ENCODE data around the gene TLCD3B. TPM values are rescaled to one million over a fixed set of nuclear protein-coding genes. Genes with fewer than 3 reads are reported as not detected.
A peak's percentile ranks its signal among the peaks of the same experiment; 100 is the strongest.

Gene TLCD3B
- total RNA-seq, 1 experiment from 2014 or later, result 20.9 TPM

GRCh38 chr16:29989111-29989858 is 41.8 kb downstream of the TLCD3B start:
- no peak overlapping the region for H3K4me2 ChIP-seq (ENCODE audit: insufficient read depth, insufficient read length, low read length)
- H2BK20ac ChIP-seq (ENCODE audit: low read depth, low read length, poor library complexity, severe bottlenecking), result no peak overlapping the region
- Mint-ChIP-seq H3K9me3 (no peaks in the 10 kb centered on the region), H3K27me3 (ENCODE audit: low read depth) (no peaks in the 10 kb centered on the region; the same call in 1 of the 2 replicates), H3K27ac (peak overlapping the region; percentile 43 to 76 (median 74); a peak in 4 of 7 replicates), H3K4me1 (peaks cover 2% of the 10 kb centered on the region in 2 experiments), H3K4me3 (no peak overlapping the region), H3K36me3 (ENCODE audit: insufficient read depth in 1 of 3, low read depth in 3 of 3) (peaks cover 26 to 73% (median 65%) of the 10 kb centered on the region in 3 experiments)
- no peaks in the 10 kb centered on the region for H4K20me1 ChIP-seq (ENCODE audit: control insufficient read depth, insufficient read depth, insufficient read length)
- no peak overlapping the region for H4K91ac ChIP-seq (ENCODE audit: insufficient read length, low read depth, low read length)
- no peak overlapping the region for H3K56ac ChIP-seq (ENCODE audit: insufficient read length, low read depth, low read length)
- H3K4me1 ChIP-seq (ENCODE audit: insufficient read depth, low read length), result no peaks in the 10 kb centered on the region
- H2AFZ ChIP-seq (ENCODE audit: low read length), result no peak overlapping the region
- H2AK5ac ChIP-seq (ENCODE audit: insufficient read length, low read length), result no peak overlapping the region
- no peak overlapping the region for H4K8ac ChIP-seq (replicated peaks; ENCODE audit: insufficient read length, low read depth, low read length)
- no CpG with 5 or more reads among the region's 23 CpGs for WGBS (ENCODE audit: extremely low coverage, insufficient read length, low lambda C conversion rate)
- no peak overlapping the region for H2BK12ac ChIP-seq (ENCODE audit: insufficient read length, low read depth, low read length)
- no peak overlapping the region for H3K23ac ChIP-seq (ENCODE audit: insufficient read length, low read depth, low read length)
- H4K5ac ChIP-seq (ENCODE audit: insufficient read length, low read depth, low read length), result no peak overlapping the region
- TF ChIP-seq CTCF (conservative IDR thresholded peaks at IDR 0.05), result no peak
- no peaks in the 10 kb centered on the region for H3K79me2 ChIP-seq (ENCODE audit: insufficient read depth, low read length)
- no peak overlapping the region for H3K18ac ChIP-seq (ENCODE audit: insufficient read length, low read depth, low read length)
- no peaks in the 10 kb centered on the region for H3K23me2 ChIP-seq (ENCODE audit: insufficient read length, low read depth, low read length, poor library complexity, severe bottlenecking)
- H3K14ac ChIP-seq (ENCODE audit: insufficient read depth, low read length), result no peak overlapping the region
- no peak overlapping the region for H2BK15ac ChIP-seq (ENCODE audit: low read depth, low read length)
- H3K27me3 ChIP-seq (ENCODE audit: insufficient read depth, low read length), result no peaks in the 10 kb centered on the region
- no peak for DNase-seq
- no peak overlapping the region for H2BK5ac ChIP-seq (ENCODE audit: insufficient read length, low read length)
- no peak overlapping the region for H2BK120ac ChIP-seq (ENCODE audit: low read depth, low read length, poor library complexity, severe bottlenecking)
- H3T11ph ChIP-seq (ENCODE audit: low read length), result no peak overlapping the region
- H3K9ac ChIP-seq (ENCODE audit: extremely low read depth, insufficient read length, low read length), result no peak overlapping the region
- H3K9me3 ChIP-seq (ENCODE audit: control insufficient read depth, low read depth, low read length), result no peaks in the 10 kb centered on the region
- no peaks in the 10 kb centered on the region for H3K79me1 ChIP-seq (ENCODE audit: insufficient read depth, low read depth, low read length, poor library complexity, severe bottlenecking)
- no peak overlapping the region for H3K4ac ChIP-seq (ENCODE audit: low read depth, low read length)
- H3K27ac ChIP-seq (ENCODE audit: insufficient read length, low read depth, low read length), result no peak overlapping the region

Data from H9 (cell line).